ENCODE data around the gene DAD1.
A peak's percentile ranks its signal among the peaks of the same experiment; 100 is the strongest.

The DAD1 gene

DNA sequence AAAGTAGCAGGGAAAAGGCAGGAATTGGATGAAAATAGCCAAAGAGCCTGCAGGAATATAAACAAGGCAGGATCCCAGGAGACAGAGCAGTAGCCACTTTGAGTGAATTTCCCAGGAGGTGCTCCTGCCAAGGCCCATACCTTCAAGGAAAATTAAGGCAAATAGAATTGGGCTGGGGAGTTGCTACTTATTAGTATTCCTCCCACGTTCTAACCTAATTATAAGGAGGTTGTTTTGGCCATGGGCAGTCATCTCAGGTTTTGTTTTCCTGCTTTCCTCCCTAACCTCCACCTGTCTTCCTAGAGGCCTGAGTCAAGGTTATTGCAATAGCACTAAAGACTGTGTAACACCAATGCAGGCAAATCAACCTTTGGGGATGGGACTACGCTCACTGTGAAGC, 73.1 kb downstream of the DAD1 start:
- Histone ChIP-seq H3K4me1 (ENCODE audit: insufficient read depth, low read length, severe bottlenecking) (peaks cover 100% of the 10 kb centered on the region), H3K4me2 (ENCODE audit: low read length) (peak overlapping the region; percentile 59; the same call in 1 of the 2 replicates), H3K27ac (ENCODE audit: low read depth, low read length, poor library complexity, severe bottlenecking) (peak overlapping the region; percentile 97), H3K9me3 (ENCODE audit: low read length) (no peaks in the 10 kb centered on the region), H3K9me2 (ENCODE audit: low read depth, low read length) (no peaks in the 10 kb centered on the region), H3F3A (ENCODE audit: insufficient read depth, low read length) (peaks cover 10% of the 10 kb centered on the region; the same call in 1 of the 2 replicates), H3K9ac (ENCODE audit: low read length) (peak overlapping the region; percentile 60; the same call in 1 of the 2 replicates), H3K36me3 (ENCODE audit: insufficient read depth, low read length) (peaks cover 3% of the 10 kb centered on the region; the same call in 1 of the 2 replicates), H3K4me3 (ENCODE audit: low read depth, low read length, poor library complexity, severe bottlenecking) (no peak overlapping the region), H2AFZ (ENCODE audit: low read length) (no peak overlapping the region), H4K20me1 (ENCODE audit: insufficient read depth, low read length) (no peaks in the 10 kb centered on the region), H3K79me2 (ENCODE audit: insufficient read depth, low read length) (no peaks in the 10 kb centered on the region), H3K27me3 (ENCODE audit: insufficient read depth, low read length) (no peaks in the 10 kb centered on the region)
- no peak for TF ChIP-seq EZH2 (IDR thresholded peaks at IDR 0.05; ENCODE audit: borderline replicate concordance, low read length)
- TF ChIP-seq, protein P1, sequence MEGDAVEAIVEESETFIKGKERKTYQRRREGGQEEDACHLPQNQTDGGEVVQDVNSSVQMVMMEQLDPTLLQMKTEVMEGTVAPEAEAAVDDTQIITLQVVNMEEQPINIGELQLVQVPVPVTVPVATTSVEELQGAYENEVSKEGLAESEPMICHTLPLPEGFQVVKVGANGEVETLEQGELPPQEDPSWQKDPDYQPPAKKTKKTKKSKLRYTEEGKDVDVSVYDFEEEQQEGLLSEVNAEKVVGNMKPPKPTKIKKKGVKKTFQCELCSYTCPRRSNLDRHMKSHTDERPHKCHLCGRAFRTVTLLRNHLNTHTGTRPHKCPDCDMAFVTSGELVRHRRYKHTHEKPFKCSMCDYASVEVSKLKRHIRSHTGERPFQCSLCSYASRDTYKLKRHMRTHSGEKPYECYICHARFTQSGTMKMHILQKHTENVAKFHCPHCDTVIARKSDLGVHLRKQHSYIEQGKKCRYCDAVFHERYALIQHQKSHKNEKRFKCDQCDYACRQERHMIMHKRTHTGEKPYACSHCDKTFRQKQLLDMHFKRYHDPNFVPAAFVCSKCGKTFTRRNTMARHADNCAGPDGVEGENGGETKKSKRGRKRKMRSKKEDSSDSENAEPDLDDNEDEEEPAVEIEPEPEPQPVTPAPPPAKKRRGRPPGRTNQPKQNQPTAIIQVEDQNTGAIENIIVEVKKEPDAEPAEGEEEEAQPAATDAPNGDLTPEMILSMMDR (IDR thresholded peaks at IDR 0.05; ENCODE audit: low read length), result no peak

All from OCI-LY1 (cell line).